Aorta (tissue), 5 donors: ENCODE data around the gene LPO. TPM values are rescaled to one million over a fixed set of nuclear protein-coding genes. Genes with fewer than 3 reads are reported as not detected.

ENCODE experiments used
- ATAC-seq: fragments of 200-7000 bp; cut with Tn5 transposase; one replicate; pipeline ENCODE4 v1.9.1; 2022; ENCODE audit warnings: moderate library complexity; ENCODE audit not compliant: low FRiP score
- DNase-seq, 2 donors: peaks; one replicate each; pipeline ENCODE4 v3.0.0-alpha.2; 2020
- H3K27ac ChIP-seq, 2 donors: one replicate each; pipeline ENCODE4 v1.5.1; 2013; ENCODE audit warnings: low read length in 2 of 2, mild to moderate bottlenecking in 2 of 2, moderate library complexity in 2 of 2, control low read depth in 1 of 2, inconsistent platforms in 1 of 2, low read depth in 1 of 2
- H3K27me3 ChIP-seq, 2 donors: one replicate each; pipeline ENCODE4 v1.6.1; 2013; ENCODE audit warnings: control low read depth in 1 of 2, low read length in 1 of 2, mild to moderate bottlenecking in 1 of 2, moderate library complexity in 1 of 2; ENCODE audit not compliant: insufficient read depth in 2 of 2, control insufficient read depth in 1 of 2
- H3K36me3 ChIP-seq, 2 donors: one replicate each; pipeline ENCODE4 v1.6.1; 2013; ENCODE audit warnings: control low read depth in 1 of 2, low read length in 1 of 2, mild to moderate bottlenecking in 1 of 2; ENCODE audit not compliant: insufficient read depth in 2 of 2, control insufficient read depth in 1 of 2
- H3K4me1 ChIP-seq, 2 donors: one replicate each; pipeline ENCODE4 v1.6.1; 2013; ENCODE audit warnings: low read length in 2 of 2, control low read depth in 1 of 2, mild to moderate bottlenecking in 1 of 2, moderate library complexity in 1 of 2; ENCODE audit not compliant: insufficient read depth in 2 of 2, control insufficient read depth in 1 of 2
- H3K4me3 ChIP-seq, 2 donors: one replicate each; pipeline ENCODE4 v1.5.1; 2013; ENCODE audit warnings: low read length in 2 of 2, control low read depth in 1 of 2, mild to moderate bottlenecking in 1 of 2
- H3K9me3 ChIP-seq: one replicate; pipeline ENCODE4 v1.6.1; 2013; ENCODE audit warnings: mild to moderate bottlenecking, low read length; ENCODE audit not compliant: control insufficient read depth
- WGBS, 2 donors: extraction: QIAGEN DNeasy Blood & Tissue Kit; methylation state at CpG; one replicate each; pipeline ENCODE4 v1.1.7; 2013; 5-methylcytosine and 5-hydroxymethylcytosine counted together
- intact Hi-C, 2 donors: fragments of 100-400 bp; cut with DNase I; formaldehyde crosslinking; loops; one replicate each; pipeline versions ENCODE4 v1.14.2 to v1.15.0; 2022
- polyA plus RNA-seq, 2 donors: library from polyadenylated mRNA; stranded (reverse); fragments of 200-250 nt; gene quantifications; one replicate each; pipeline ENCODE4 v1.2.3, GENCODE V29; 2013
- total RNA-seq, 2 donors: library from RNA; stranded (reverse); fragmentation: NEBNext Ultra II Directional; extraction: Animal tissue kit (Norgen Biotek cat#: 25700); gene quantifications; one replicate each; pipeline ENCODE4 v1.2.1, GENCODE V29; 2021
- donor health status: healthy with polysubstance abuse.
- donor health status: Bipolar disorder and iron deficiency.
- donor health status: DM: no; HTN: no; CAD: no.
- donor health status: DM: no; HTN: no; CAD: no.
- donor health status: DM: yes; HTN: yes; CAD: no.

LPO gene
- total and polyA plus RNA-seq, 4 donors: not detected

- ATAC-seq: no peak
- no peak overlapping the region for H3K27ac ChIP-seq
- no peaks in the 10 kb centered on the region for H3K9me3 ChIP-seq
- H3K27me3 ChIP-seq: no peaks in the 10 kb centered on the region
- WGBS, 2 donors: 79 to 84% methylated on average over 5 of the region's 5 CpGs
- no peak overlapping the region for H3K4me3 ChIP-seq
- no peak for DNase-seq
- no peaks in the 10 kb centered on the region for H3K36me3 ChIP-seq
- no peaks in the 10 kb centered on the region for H3K4me1 ChIP-seq
- intact Hi-C loops: no loop called here
Measured at GRCh38 chr17:58277107-58277801, 38.9 kb downstream of the LPO start.

- no peaks in the 10 kb centered on the region for H3K27me3 ChIP-seq
- no peaks in the 10 kb centered on the region for H3K9me3 ChIP-seq
- H3K4me1 ChIP-seq: no peaks in the 10 kb centered on the region
- no peak for ATAC-seq
- no peak overlapping the region for H3K27ac ChIP-seq
- H3K36me3 ChIP-seq: no peaks in the 10 kb centered on the region
- intact Hi-C loops: no loop called here
- WGBS, 2 donors: 93% methylated on average over 33 to 36 of the region's 36 CpGs
- no peak overlapping the region for H3K4me3 ChIP-seq
- no peak for DNase-seq
Measured at GRCh38 chr17:58277802-58278595, 39.6 kb downstream of the LPO start.

- DNase-seq: peak in 1 of 2 donors; percentile 79
- intact Hi-C loops: no loop called here
- no peaks in the 10 kb centered on the region for H3K9me3 ChIP-seq
- H3K36me3 ChIP-seq: no peaks in the 10 kb centered on the region
- ATAC-seq: peak; percentile 74
- H3K4me3 ChIP-seq: no peak overlapping the region
- H3K27me3 ChIP-seq: no peaks in the 10 kb centered on the region
- H3K4me1 ChIP-seq: no peaks in the 10 kb centered on the region
- H3K27ac ChIP-seq: no peak overlapping the region
- 3 to 9% methylated on average over 5 of the region's 5 CpGs for WGBS, 2 donors
Measured at GRCh38 chr17:58278661-58279015, 40.3 kb downstream of the LPO start.

- intact Hi-C loops: no loop called here
- H3K4me3 ChIP-seq: no peak overlapping the region
- DNase-seq: peak; percentile 67 to 83
Measured at GRCh38 chr17:58279016-58279711, 40.8 kb downstream of the LPO start.

GRCh38 chr17:58279736-58280479 is 41.5 kb downstream of the LPO start:
- Histone ChIP-seq H3K4me3 (no peak overlapping the region), H3K27me3 (no peaks in the 10 kb centered on the region), H3K27ac (no peak overlapping the region), H3K9me3 (no peaks in the 10 kb centered on the region), H3K4me1 (no peaks in the 10 kb centered on the region), H3K36me3 (no peaks in the 10 kb centered on the region)
- WGBS, 2 donors: 90 to 92% methylated on average over 16 of the region's 16 CpGs
- ATAC-seq (peak; percentile 3), DNase-seq (no peak)
- intact Hi-C loops: no loop called here

More at GRCh38 chr17:58279016-58279711, 40.8 kb downstream of the LPO start:
- H3K9me3 ChIP-seq: no peaks in the 10 kb centered on the region
- no peak overlapping the region for H3K27ac ChIP-seq
- H3K36me3 ChIP-seq: no peaks in the 10 kb centered on the region
- no peaks in the 10 kb centered on the region for H3K4me1 ChIP-seq
- 20% methylated on average over 42 to 60 of the region's 60 CpGs for WGBS, 2 donors
- peak; percentile 55 for ATAC-seq
- H3K27me3 ChIP-seq: no peaks in the 10 kb centered on the region

GRCh38 chr17:58280480-58281217 is 42.3 kb downstream of the LPO start, which contains the start of gene MPO:
TSS of gene MPO (minus strand) at chr17:58280935. CDS start at chr17:58280758, 177 bp downstream.
- Histone ChIP-seq H3K4me1 (no peaks in the 10 kb centered on the region), H3K36me3 (no peaks in the 10 kb centered on the region), H3K27me3 (no peaks in the 10 kb centered on the region), H3K9me3 (no peaks in the 10 kb centered on the region), H3K27ac (no peak within 1 kb of the TSS), H3K4me3 (no peak within 1 kb of the TSS)
- 91 to 96% methylated on average over 4 to 5 of the region's 5 CpGs for WGBS, 2 donors
- intact Hi-C loops: no loop called here
- no peak for DNase-seq
- ATAC-seq: no peak

GRCh38 chr17:58281511-58282011 is 43.2 kb downstream of the LPO start:
- 35 to 71% methylated on average over 1 to 2 of the region's 2 CpGs for WGBS, 2 donors
- DNase-seq (no peak), ATAC-seq (no peak)

GRCh38 chr17:58282442-58282841 is 44.1 kb downstream of the LPO start:
- no peak for DNase-seq
- 82 to 83% methylated on average over 6 of the region's 6 CpGs for WGBS, 2 donors
- H3K4me1 ChIP-seq: no peaks in the 10 kb centered on the region
- H3K27me3 ChIP-seq: no peaks in the 10 kb centered on the region
- no peak overlapping the region for H3K4me3 ChIP-seq
- ATAC-seq: no peak
- H3K9me3 ChIP-seq: no peaks in the 10 kb centered on the region
- no peaks in the 10 kb centered on the region for H3K36me3 ChIP-seq
- intact Hi-C loops: no loop called here
- H3K27ac ChIP-seq: no peak overlapping the region

More at GRCh38 chr17:58281511-58282011, 43.2 kb downstream of the LPO start:
- intact Hi-C loops: no loop called here
- Histone ChIP-seq H3K4me1 (no peaks in the 10 kb centered on the region), H3K27me3 (no peaks in the 10 kb centered on the region), H3K36me3 (no peaks in the 10 kb centered on the region), H3K9me3 (no peaks in the 10 kb centered on the region), H3K4me3 (no peak overlapping the region), H3K27ac (no peak overlapping the region)
